B cell (primary cell): ENCODE measurements around the gene LCMT2. TPM values are rescaled to one million over a fixed set of nuclear protein-coding genes. Genes with fewer than 3 reads are reported as not detected.

ENCODE experiments used
- ATAC-seq: fragments of 200-7000 bp; cut with Tn5 transposase; one replicate; pipeline ENCODE4 v1.10.0; 2021; ENCODE audit warnings: low read depth, mild to moderate bottlenecking, moderate number of reproducible peaks, moderate library complexity
- CTCF ChIA-PET: fragments of 350-600 bp; sonication (Branson Sonifier 250); formaldehyde crosslinking; loops from one replicate; lab custom pipeline; 2021; ENCODE audit warnings: antibody characterized with exemption, inconsistent platforms; lab: Charles Lee
- POLR2A ChIA-PET: fragments of 350-600 bp; sonication (Branson Sonifier 250); formaldehyde crosslinking; loops from one replicate; lab custom pipeline; 2021; ENCODE audit warnings: antibody characterized with exemption; lab: Charles Lee
- DNase-seq: peaks from one replicate; pipeline ENCODE4 v3.0.0; 2013
- H2AFZ ChIP-seq: 2 replicates; pipeline ENCODE4 v1.6.1; 2012; ENCODE audit warnings: mild to moderate bottlenecking, low read depth, low read length; ENCODE audit not compliant: insufficient read depth, poor library complexity, severe bottlenecking
- H3K27ac ChIP-seq, 2 donors: 1 replicate in 1 of 2; 2 replicates in 1 of 2; pipeline ENCODE4 v1.5.1; 2012 to 2013; ENCODE audit warnings: low read length in 2 of 2, mild to moderate bottlenecking in 2 of 2, moderate library complexity in 1 of 2
- H3K27me3 ChIP-seq, 4 experiments: fragments of 200-600 bp in 1 of 4; sonication (generic) in 1 of 4; replicated peaks in 1 of 4; 1 replicate in 2 of 4; 2 replicates in 2 of 4; pipeline versions ENCODE4 v1.6.1 to v1.7.0; 2013 to 2016; ENCODE audit warnings: low read length in 3 of 4, mild to moderate bottlenecking in 2 of 4, mixed read lengths in 1 of 4, moderate library complexity in 1 of 4; ENCODE audit not compliant: insufficient read depth in 4 of 4, control insufficient read depth in 3 of 4; ENCODE audit errors: control extremely low read depth in 1 of 4
- H3K36me3 ChIP-seq, 2 experiments: replicated peaks in 1 of 2; 1 replicate in 1 of 2; 2 replicates in 1 of 2; pipeline versions ENCODE4 v1.6.1 to v1.7.1; 2013; ENCODE audit warnings: low read length in 1 of 2; ENCODE audit not compliant: insufficient read depth in 2 of 2, control insufficient read depth in 1 of 2; ENCODE audit errors: control extremely low read depth in 1 of 2, extremely low read depth in 1 of 2
- H3K4me1 ChIP-seq, 2 donors: fragments of 200-600 bp in 1 of 2; sonication (generic) in 1 of 2; 1 replicate in 1 of 2; 2 replicates in 1 of 2; pipeline versions ENCODE4 v1.5.1 to v1.6.1; 2013 to 2017; ENCODE audit warnings: low read length in 2 of 2; ENCODE audit not compliant: control insufficient read depth in 2 of 2, insufficient read depth in 2 of 2
- H3K4me2 ChIP-seq: replicated peaks from 2 replicates; pipeline ENCODE3; 2012; ENCODE audit warnings: mild to moderate bottlenecking, low read depth, low read length; ENCODE audit not compliant: poor library complexity, severe bottlenecking
- H3K4me3 ChIP-seq, 5 experiments: fragments of 200-600 bp in 1 of 5; sonication (generic) in 1 of 5; 1 replicate in 3 of 5; 2 replicates in 2 of 5; pipeline versions ENCODE4 v1.5.1 to v1.7.0; 2011 to 2016; ENCODE audit warnings: low read length in 4 of 5, mild to moderate bottlenecking in 4 of 5, low read depth in 2 of 5, control low read depth in 1 of 5, moderate library complexity in 1 of 5; ENCODE audit not compliant: insufficient read depth in 1 of 5; ENCODE audit errors: control extremely low read depth in 1 of 5, extremely low read depth in 1 of 5
- H3K79me2 ChIP-seq: fragments of 200-600 bp; sonication (generic); one replicate; pipeline ENCODE4 v1.6.0; 2016; ENCODE audit warnings: low read length; ENCODE audit not compliant: control insufficient read depth, insufficient read depth
- H3K9ac ChIP-seq: fragments of 200-600 bp; sonication (generic); 2 replicates; pipeline ENCODE4 v1.6.1; 2017; ENCODE audit warnings: mild to moderate bottlenecking, low read length, moderate library complexity
- H3K9me3 ChIP-seq, 3 donors: one replicate each; pipeline versions ENCODE4 v1.6.1 to v1.7.1; 2013; ENCODE audit warnings: low read length in 2 of 3; ENCODE audit not compliant: control insufficient read depth in 2 of 3, insufficient read depth in 1 of 3; ENCODE audit errors: control extremely low read depth in 1 of 3
- H4K20me1 ChIP-seq: 2 replicates; pipeline ENCODE4 v1.6.0; 2012; ENCODE audit warnings: mild to moderate bottlenecking, low read length; ENCODE audit not compliant: insufficient read depth, control insufficient read depth, poor library complexity, severe bottlenecking
- H3K27ac Mint-ChIP-seq: one replicate; pipeline ENCODE4 v1.8.0; 2021; ENCODE audit warnings: mixed read lengths
- H3K27me3 Mint-ChIP-seq: one replicate; pipeline ENCODE4 v1.8.0; 2021; ENCODE audit warnings: mixed read lengths
- H3K4me1 Mint-ChIP-seq: one replicate; pipeline ENCODE4 v1.8.0; 2021; ENCODE audit warnings: mixed read lengths
- H3K4me3 Mint-ChIP-seq: one replicate; pipeline ENCODE4 v1.8.0; 2021; ENCODE audit warnings: mixed read lengths
- H3K9me3 Mint-ChIP-seq: one replicate; pipeline ENCODE4 v1.8.0; 2022; ENCODE audit warnings: mixed read lengths; ENCODE audit not compliant: insufficient read depth
- CTCF ChIP-seq: fragments of 200-600 bp; IDR thresholded peaks from one replicate; pipeline ENCODE4 v1.8.0; 2022; ENCODE audit warnings: antibody characterized with exemption, mild to moderate bottlenecking
- EZH2 ChIP-seq: IDR thresholded peaks from 2 replicates; pipeline ENCODE4 v1.6.1; 2012; ENCODE audit warnings: borderline replicate concordance, low read depth, mild to moderate bottlenecking, moderate library complexity, low read length; ENCODE audit not compliant: insufficient read depth, poor library complexity, severe bottlenecking
- WGBS: methylation state at CpG from one replicate; pipeline ENCODE4 v1.1.5; 2013; ENCODE audit warnings: missing lambda C conversion rate; ENCODE audit not compliant: insufficient coverage; 5-methylcytosine and 5-hydroxymethylcytosine counted together
- intact Hi-C: fragments of 100-400 bp; cut with micrococcal nuclease; formaldehyde crosslinking; loops from one replicate; pipeline ENCODE4 v1.10.0; 2022
- polyA plus RNA-seq: library from polyadenylated mRNA; depleted of rRNA; stranded (reverse); fragments of >200 nt; gene quantifications from 2 replicates; pipeline ENCODE4 v1.2.3, GENCODE V29; 2012
- total RNA-seq, 2 donors: library from RNA; stranded (reverse); fragments of 120-200 nt in 1 of 2; gene quantifications; 1 replicate in 1 of 2; 2 replicates in 1 of 2; pipeline versions ENCODE4 v1.2.3 to v1.2.4, GENCODE V29; 2013 to 2022

Gene LCMT2
- total and polyA plus RNA-seq, 2 donors (not counting 1 experiment from before 2014, with no cell fraction given): 7.5 to 12.8 TPM

GRCh38 chr15:43317566-43318184, 12.7 kb downstream of the LCMT2 start:
- no peak for ATAC-seq

GRCh38 chr15:43316971-43317346, 13.4 kb downstream of the LCMT2 start:
- no peaks in the 10 kb centered on the region for H3K79me2 ChIP-seq
- Mint-ChIP-seq H3K9me3 (no peaks in the 10 kb centered on the region), H3K27ac (no peak overlapping the region), H3K4me3 (no peak overlapping the region), H3K4me1 (no peaks in the 10 kb centered on the region), H3K27me3 (peaks cover 36% of the 10 kb centered on the region)
- ATAC-seq (no peak), DNase-seq (no peak)
- no peaks in the 10 kb centered on the region for H3K9me3 ChIP-seq
- WGBS: no CpG with 5 or more reads among the region's 1 CpG
- H3K36me3 ChIP-seq: no peaks in the 10 kb centered on the region
- no peaks in the 10 kb centered on the region for H4K20me1 ChIP-seq
- intact Hi-C loops: no loop called here
- H3K27ac ChIP-seq: no peak overlapping the region
- H3K4me2 ChIP-seq: no peak overlapping the region
- no peak for TF ChIP-seq EZH2
- no peak for TF ChIP-seq CTCF
- no peak overlapping the region for H3K4me3 ChIP-seq
- H2AFZ ChIP-seq: no peak overlapping the region
- H3K4me1 ChIP-seq: no peaks in the 10 kb centered on the region
- peaks cover 0 to 17% (median 5%) of the 10 kb centered on the region in 4 experiments for H3K27me3 ChIP-seq
- CTCF ChIA-PET: no interaction called here
- POLR2A ChIA-PET: no interaction called here
- H3K9ac ChIP-seq: no peak overlapping the region

More at GRCh38 chr15:43317566-43318184, 12.7 kb downstream of the LCMT2 start:
- no peaks in the 10 kb centered on the region for H3K79me2 ChIP-seq
- H3K27ac Mint-ChIP-seq: no peak overlapping the region
- no peak overlapping the region for H3K9ac ChIP-seq
- 94% methylated on average over 4 of the region's 8 CpGs for WGBS
- ChIA-PET POLR2A (no interaction called here), CTCF (no interaction called here)
- intact Hi-C loops: no loop called here
- H3K4me3 ChIP-seq: no peak overlapping the region
- H4K20me1 ChIP-seq: no peaks in the 10 kb centered on the region
- H3K27ac ChIP-seq: no peak overlapping the region
- no peak for TF ChIP-seq EZH2
- TF ChIP-seq CTCF: no peak
- H3K36me3 ChIP-seq: no peaks in the 10 kb centered on the region
- no peak overlapping the region for H2AFZ ChIP-seq
- no peak overlapping the region for H3K4me2 ChIP-seq
- no peaks in the 10 kb centered on the region for H3K4me1 Mint-ChIP-seq
- DNase-seq: no peak
- no peaks in the 10 kb centered on the region for H3K4me1 ChIP-seq
- peaks cover 0 to 14% (median 5%) of the 10 kb centered on the region in 4 experiments for H3K27me3 ChIP-seq
- no peaks in the 10 kb centered on the region for H3K9me3 ChIP-seq
- H3K9me3 Mint-ChIP-seq: no peaks in the 10 kb centered on the region
- H3K27me3 Mint-ChIP-seq: peaks cover 31% of the 10 kb centered on the region
- no peak overlapping the region for H3K4me3 Mint-ChIP-seq
